ENCODE results near the gene ASB10. TPM values are rescaled to one million over a fixed set of nuclear protein-coding genes. Genes with fewer than 3 reads are reported as not detected.

ASB10 gene
- total RNA-seq (not detected), polyA plus RNA-seq (not detected)

GRCh38 chr7:151186640-151187408 is at the start of gene ASB10:
ASB10 (minus strand) TSS chr7:151187250; CDS start chr7:151187130, 120 bp downstream.
- DNase-seq (ENCODE audit: low spot score): no peak
- Histone ChIP-seq H3K9ac (ENCODE audit: low read depth in 1 of 2, low read length in 2 of 2) (no peak within 1 kb of the TSS), H3K36me3 (ENCODE audit: control insufficient read depth in 4 of 4, insufficient read depth in 3 of 4, low read depth in 1 of 4, low read length in 3 of 4) (no peaks in the 10 kb centered on the region), H3K27me3 (ENCODE audit: control insufficient read depth in 4 of 4, insufficient read depth in 4 of 4, low read length in 3 of 4) (no peaks in the 10 kb centered on the region), H3K27ac (ENCODE audit: low read depth in 1 of 2, low read length in 2 of 2) (no peak within 1 kb of the TSS), H3K9me3 (ENCODE audit: control insufficient read depth in 4 of 4, low read length in 3 of 4) (no peaks in the 10 kb centered on the region), H3K4me1 (ENCODE audit: control insufficient read depth in 4 of 4, insufficient read depth in 4 of 4, low read length in 3 of 4) (no peaks in the 10 kb centered on the region), H3K4me3 (ENCODE audit: low read depth in 1 of 3, low read length in 3 of 3) (no peak within 1 kb of the TSS)
- 90% methylated on average over 22 of the region's 22 CpGs for WGBS
- TF ChIP-seq REST (IDR thresholded peaks at IDR 0.05): no peak
- TF ChIP-seq FOXA2 (IDR thresholded peaks at IDR 0.05): no peak
- no peak for TF ChIP-seq ZBTB33 (IDR thresholded peaks at IDR 0.05)
- TF ChIP-seq CTCF (IDR thresholded peaks at IDR 0.05; ENCODE audit: low read depth, low read length, missing input control): no peak
- no peak for TF ChIP-seq JUND (IDR thresholded peaks at IDR 0.05)
- TF ChIP-seq NR2F2 (IDR thresholded peaks at IDR 0.05): no peak
- TF ChIP-seq YY1 (IDR thresholded peaks at IDR 0.05): no peak
- no peak for TF ChIP-seq HNF4G (IDR thresholded peaks at IDR 0.05)
- no peak for TF ChIP-seq EGR1 (IDR thresholded peaks at IDR 0.05; ENCODE audit: low read depth in 2 of 2)
- TF ChIP-seq HNF4A (conservative IDR thresholded peaks at IDR 0.05): no peak
- TF ChIP-seq GABPA (IDR thresholded peaks at IDR 0.05 in 1 of 2, conservative IDR thresholded peaks at IDR 0.05 in 1 of 2): no peak
- TF ChIP-seq RAD21 (IDR thresholded peaks at IDR 0.05): no peak
- no peak for TF ChIP-seq FOXA1 (IDR thresholded peaks at IDR 0.05)
- TF ChIP-seq TAF1 (conservative IDR thresholded peaks at IDR 0.05): no peak
- TF ChIP-seq ATF3 (IDR thresholded peaks at IDR 0.05): no peak
- no peak for TF ChIP-seq MAX (IDR thresholded peaks at IDR 0.05)
- no peak for TF ChIP-seq RXRA (IDR thresholded peaks at IDR 0.05)
- no peak for TF ChIP-seq SP1 (IDR thresholded peaks at IDR 0.05)

Data from liver (tissue), 9 donors.